Mesothelial cell of epicardium (in vitro differentiated cells): ENCODE data around the gene GNA14. TPM values are rescaled to one million over a fixed set of nuclear protein-coding genes. Genes with fewer than 3 reads are reported as not detected.

ENCODE experiments used
- DNase-seq, 2 experiments: peaks; one replicate each; pipeline ENCODE4 v3.0.0; 2021; ENCODE audit warnings: low spot score in 2 of 2; ENCODE audit not compliant: unreplicated experiment in 2 of 2
- H3K27ac Mint-ChIP-seq: 2 replicates; pipeline ENCODE4 v1.8.0; 2021; ENCODE audit warnings: mixed read lengths
- H3K27me3 Mint-ChIP-seq: 2 replicates; pipeline ENCODE4 v1.8.0; 2021; ENCODE audit warnings: low read depth, mixed read lengths
- H3K36me3 Mint-ChIP-seq: 2 replicates; pipeline ENCODE4 v1.8.0; 2021; ENCODE audit warnings: mixed read lengths
- H3K4me1 Mint-ChIP-seq: 2 replicates; pipeline ENCODE4 v1.8.0; 2021; ENCODE audit warnings: mixed read lengths
- H3K4me3 Mint-ChIP-seq: 2 replicates; pipeline ENCODE4 v1.8.0; 2021; ENCODE audit warnings: mild to moderate bottlenecking, moderate library complexity, mixed read lengths
- H3K9me3 Mint-ChIP-seq: 2 replicates; pipeline ENCODE4 v1.8.0; 2021; ENCODE audit warnings: mixed read lengths
- total RNA-seq: library from RNA; stranded (reverse); gene quantifications from 3 replicates; pipeline ENCODE4 v1.2.1, GENCODE V29; 2021
- TF ChIP-seq, protein P1 (sequence below): fragments of 200-600 bp; sonication (generic); IDR thresholded peaks from one replicate; pipeline ENCODE4 v1.5.0; 2021; ENCODE audit warnings: antibody characterized with exemption; ENCODE audit not compliant: unreplicated experiment

Gene GNA14
- total RNA-seq, 1 donor from 2014 or later, result 0.22 TPM

DNA sequence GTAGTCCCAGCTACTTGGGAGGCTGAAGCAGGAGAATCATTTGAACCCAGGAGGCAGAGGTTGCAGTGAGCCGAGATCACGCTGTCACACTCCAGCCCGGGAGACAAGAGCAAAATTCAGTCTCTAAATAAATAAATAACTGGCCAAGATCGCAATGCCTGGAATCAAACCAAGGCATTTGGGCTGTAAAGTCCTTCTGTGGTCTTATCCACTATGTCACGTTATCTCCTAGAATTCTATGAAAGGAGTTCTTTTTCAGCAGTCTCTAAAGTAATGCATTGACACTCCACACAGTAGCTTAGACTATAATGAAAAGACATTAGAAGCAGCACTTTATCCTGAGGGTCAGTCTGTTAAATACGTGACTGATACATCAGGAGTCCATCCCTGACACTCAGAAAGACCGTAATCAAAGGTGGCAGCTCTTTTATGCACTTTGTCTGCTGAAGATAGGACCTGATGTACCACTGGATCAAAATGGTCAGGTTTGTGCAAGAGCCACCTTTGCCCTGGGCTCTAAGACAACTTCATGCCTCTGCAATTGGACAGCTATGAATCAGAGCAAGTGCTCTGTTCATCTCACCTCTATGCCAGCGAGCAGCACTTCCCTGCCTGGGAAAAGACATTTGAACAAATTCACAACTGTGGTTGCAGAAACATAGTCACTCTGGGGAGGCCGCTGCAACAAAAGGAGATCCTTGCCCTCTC, 31.7 kb upstream of the GNA14 start:
- Mint-ChIP-seq H3K27ac (no peak overlapping the region), H3K36me3 (peaks cover 4% of the 10 kb centered on the region)

DNA sequence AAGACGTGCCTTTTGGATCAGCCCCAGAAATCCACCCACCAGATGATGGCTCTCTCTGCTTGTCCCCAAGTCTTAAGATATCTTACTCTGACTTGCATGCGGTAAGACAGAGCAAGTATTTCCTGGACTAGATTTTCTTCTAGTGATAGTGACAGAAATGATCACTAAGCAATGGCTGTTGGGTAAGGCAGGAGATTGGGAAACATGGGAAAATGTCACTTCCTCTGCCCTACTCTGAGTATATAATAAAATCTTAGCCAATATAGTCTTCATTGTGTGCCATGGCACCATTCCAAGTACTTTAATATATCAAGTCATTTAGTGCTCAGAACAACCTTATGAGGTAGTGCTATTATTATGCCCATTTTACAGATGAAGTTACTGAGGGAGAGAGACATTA, 31.0 kb upstream of the GNA14 start:
- Mint-ChIP-seq H3K36me3 (peaks cover 2% of the 10 kb centered on the region), H3K4me3 (no peak overlapping the region), H3K4me1 (peaks cover 9% of the 10 kb centered on the region), H3K27ac (no peak overlapping the region), H3K27me3 (no peaks in the 10 kb centered on the region), H3K9me3 (peaks cover 4% of the 10 kb centered on the region)
- TF ChIP-seq, protein P1, sequence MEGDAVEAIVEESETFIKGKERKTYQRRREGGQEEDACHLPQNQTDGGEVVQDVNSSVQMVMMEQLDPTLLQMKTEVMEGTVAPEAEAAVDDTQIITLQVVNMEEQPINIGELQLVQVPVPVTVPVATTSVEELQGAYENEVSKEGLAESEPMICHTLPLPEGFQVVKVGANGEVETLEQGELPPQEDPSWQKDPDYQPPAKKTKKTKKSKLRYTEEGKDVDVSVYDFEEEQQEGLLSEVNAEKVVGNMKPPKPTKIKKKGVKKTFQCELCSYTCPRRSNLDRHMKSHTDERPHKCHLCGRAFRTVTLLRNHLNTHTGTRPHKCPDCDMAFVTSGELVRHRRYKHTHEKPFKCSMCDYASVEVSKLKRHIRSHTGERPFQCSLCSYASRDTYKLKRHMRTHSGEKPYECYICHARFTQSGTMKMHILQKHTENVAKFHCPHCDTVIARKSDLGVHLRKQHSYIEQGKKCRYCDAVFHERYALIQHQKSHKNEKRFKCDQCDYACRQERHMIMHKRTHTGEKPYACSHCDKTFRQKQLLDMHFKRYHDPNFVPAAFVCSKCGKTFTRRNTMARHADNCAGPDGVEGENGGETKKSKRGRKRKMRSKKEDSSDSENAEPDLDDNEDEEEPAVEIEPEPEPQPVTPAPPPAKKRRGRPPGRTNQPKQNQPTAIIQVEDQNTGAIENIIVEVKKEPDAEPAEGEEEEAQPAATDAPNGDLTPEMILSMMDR, result no peak
- DNase-seq, result no peak

More for the DNA sequence above, 31.7 kb upstream of the GNA14 start:
- no peak overlapping the region for H3K4me3 Mint-ChIP-seq
- peaks cover 9% of the 10 kb centered on the region for H3K9me3 Mint-ChIP-seq
- peaks cover 7% of the 10 kb centered on the region for H3K4me1 Mint-ChIP-seq
- TF ChIP-seq, protein P1, result no peak
- no peaks in the 10 kb centered on the region for H3K27me3 Mint-ChIP-seq
- no peak for DNase-seq

GRCh38 chr9:77677957-77678535, 29.9 kb upstream of the GNA14 start:
- no peak overlapping the region for H3K4me3 Mint-ChIP-seq
- H3K9me3 Mint-ChIP-seq, result no peaks in the 10 kb centered on the region
- TF ChIP-seq, protein P1, result no peak
- H3K36me3 Mint-ChIP-seq, result no peaks in the 10 kb centered on the region
- H3K27me3 Mint-ChIP-seq, result no peaks in the 10 kb centered on the region
- no peak overlapping the region for H3K27ac Mint-ChIP-seq
- H3K4me1 Mint-ChIP-seq, result peaks cover 13% of the 10 kb centered on the region
- no peak for DNase-seq

DNA sequence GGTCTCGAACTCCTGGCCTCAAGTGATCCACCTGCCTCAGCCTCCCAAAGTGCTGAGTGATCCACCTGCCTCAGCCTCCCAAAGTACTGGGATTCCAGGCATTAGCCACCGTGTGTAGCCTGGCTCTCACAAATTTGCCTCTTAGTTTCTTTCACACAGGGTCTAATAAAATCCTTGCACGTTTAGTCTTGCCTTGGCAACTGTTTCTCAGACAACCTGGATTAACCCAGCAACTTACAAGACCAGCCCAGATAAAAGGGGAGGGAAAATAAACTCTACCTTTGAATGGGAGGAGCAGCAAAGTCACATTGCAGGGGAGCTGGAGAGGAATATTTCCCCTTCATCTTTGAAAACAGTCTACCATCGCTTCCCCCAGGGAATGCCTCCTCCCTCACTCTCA, 29.3 kb upstream of the GNA14 start:
- H3K4me3 Mint-ChIP-seq, result no peak overlapping the region
- TF ChIP-seq, protein P1, result no peak
- peaks cover 16% of the 10 kb centered on the region for H3K4me1 Mint-ChIP-seq
- DNase-seq, result no peak
- no peaks in the 10 kb centered on the region for H3K36me3 Mint-ChIP-seq
- H3K27me3 Mint-ChIP-seq, result no peaks in the 10 kb centered on the region
- H3K27ac Mint-ChIP-seq, result no peak overlapping the region
- H3K9me3 Mint-ChIP-seq, result no peaks in the 10 kb centered on the region

- no peak for DNase-seq
- no peaks in the 10 kb centered on the region for H3K27me3 Mint-ChIP-seq
- H3K27ac Mint-ChIP-seq, result peak overlapping the region; percentile 9
- H3K4me1 Mint-ChIP-seq, result peaks cover 18% of the 10 kb centered on the region
- TF ChIP-seq, protein P1, result no peak
- no peaks in the 10 kb centered on the region for H3K36me3 Mint-ChIP-seq
- H3K4me3 Mint-ChIP-seq, result no peak overlapping the region
- no peaks in the 10 kb centered on the region for H3K9me3 Mint-ChIP-seq
Measured at GRCh38 chr9:77673941-77674791, 26.0 kb upstream of the GNA14 start.
